Neural progenitor cell (in vitro differentiated cells): ENCODE data around the gene GOLIM4.

Experiments used
- CTCF ChIP-seq: fragments of 200-600 bp; sonication (generic); IDR thresholded peaks from 2 replicates; pipeline ENCODE4 v1.5.1; 2017; ENCODE audit warnings: antibody characterized with exemption, mild to moderate bottlenecking
- EZH2 ChIP-seq: fragments of 200-600 bp; sonication (generic); IDR thresholded peaks from 2 replicates; pipeline ENCODE4 v1.6.1; 2017; ENCODE audit warnings: antibody characterized with exemption, mild to moderate bottlenecking, moderate library complexity

DNA sequence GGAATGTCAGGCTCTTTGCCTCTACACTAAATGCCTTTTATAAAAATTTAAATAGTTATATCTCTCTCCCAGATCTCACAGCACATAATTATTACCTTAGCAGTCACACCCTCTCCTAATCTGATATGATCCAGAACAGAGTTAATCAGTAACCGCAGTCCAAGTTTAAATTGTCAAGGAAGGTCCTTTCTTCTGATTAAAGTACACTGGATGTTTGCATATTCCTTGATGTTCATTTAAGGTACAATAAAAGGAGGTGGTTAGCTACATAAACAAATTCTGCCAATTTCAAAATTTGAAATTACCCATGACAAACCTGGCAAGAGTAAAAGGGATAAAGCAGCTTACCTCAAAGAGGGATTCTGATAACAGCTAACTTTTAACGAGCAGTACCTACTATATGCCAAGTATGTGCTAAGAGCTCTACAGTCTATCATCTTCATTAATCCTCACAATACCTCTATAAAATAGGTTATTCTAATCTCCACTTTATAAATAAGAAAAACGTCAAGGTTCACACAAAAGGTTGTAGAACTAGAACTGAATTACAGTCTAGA, 4.3 kb downstream of the GOLIM4 start:
- TF ChIP-seq CTCF, result no peak
- no peak for TF ChIP-seq EZH2
